ENCODE measurements around the gene EIF2S1.
"Not testable (repeated sequence)": the region's sequence is repeated elsewhere in the genome, so short reads cannot be mapped to it uniquely, and the experiment has no call there.

EIF2S1 gene

GRCh38 chr14:67372833-67373232 lies 12.7 kb downstream of the EIF2S1 start:
- no peak for DNase-seq

- DNase-seq, result no peak
Observed at GRCh38 chr14:67373347-67373746, 13.2 kb downstream of the EIF2S1 start.

- no peak for DNase-seq
Observed at GRCh38 chr14:67377916-67378315, 17.8 kb downstream of the EIF2S1 start.

- no peak for DNase-seq
Observed at GRCh38 chr14:67385120-67385519, 25.0 kb downstream of the EIF2S1 start.

- no peak for DNase-seq
Observed at GRCh38 chr14:67385618-67386017, 25.5 kb downstream of the EIF2S1 start.

- no peak for DNase-seq
Observed at GRCh38 chr14:67387195-67387594, 27.1 kb downstream of the EIF2S1 start.

- no peak for DNase-seq
Observed at GRCh38 chr14:67389275-67389674, 29.1 kb downstream of the EIF2S1 start.

GRCh38 chr14:67389811-67390534 lies 29.8 kb downstream of the EIF2S1 start:
- no peak for DNase-seq

GRCh38 chr14:67391268-67391667 lies 31.1 kb downstream of the EIF2S1 start:
- no peak for DNase-seq

- DNase-seq, result no peak
Observed at GRCh38 chr14:67392123-67392522, 32.0 kb downstream of the EIF2S1 start.

- DNase-seq, result no peak
Observed at GRCh38 chr14:67392800-67393199, 32.7 kb downstream of the EIF2S1 start.

- DNase-seq, result no peak
Observed at GRCh38 chr14:67393689-67394088, 33.6 kb downstream of the EIF2S1 start.

- DNase-seq, result no peak
Observed at GRCh38 chr14:67395086-67395875, 35.2 kb downstream of the EIF2S1 start.

- DNase-seq, result no peak
Observed at GRCh38 chr14:67395876-67396189, 35.7 kb downstream of the EIF2S1 start.

GRCh38 chr14:67396381-67396970 lies 36.3 kb downstream of the EIF2S1 start:
- no peak for DNase-seq

GRCh38 chr14:67397536-67397935 lies 37.4 kb downstream of the EIF2S1 start:
- DNase-seq, result no peak

- DNase-seq, result no peak
Observed at GRCh38 chr14:67400434-67400833, 40.3 kb downstream of the EIF2S1 start.

- no peak for DNase-seq
Observed at GRCh38 chr14:67405771-67406170, 45.6 kb downstream of the EIF2S1 start.

- DNase-seq, result not testable (repeated sequence)
Observed at GRCh38 chr14:67408122-67408801, 48.1 kb downstream of the EIF2S1 start.

- no peak for DNase-seq
Observed at GRCh38 chr14:67409461-67409860, 49.3 kb downstream of the EIF2S1 start.

- no peak for DNase-seq
Observed at GRCh38 chr14:67410313-67410712, 50.2 kb downstream of the EIF2S1 start.

GRCh38 chr14:67411370-67411769 lies 51.2 kb downstream of the EIF2S1 start:
- DNase-seq, result no peak

GRCh38 chr14:67411820-67412421 lies 51.8 kb downstream of the EIF2S1 start, which contains the start of gene PLEK2:
Gene PLEK2, minus strand, starts transcription at chr14:67412165. Its CDS starts 106 bp downstream, at chr14:67412059.
- DNase-seq, result peak; percentile 32

Measured in retina (tissue), 1 donor.